B cell (primary cell): Measurements from ENCODE around the gene ZNF586. TPM values are rescaled to one million over a fixed set of nuclear protein-coding genes. Genes with fewer than 3 reads are reported as not detected.

Experiments
- ATAC-seq: fragments of 200-7000 bp; cut with Tn5 transposase; one replicate; pipeline ENCODE4 v1.10.0; 2021; ENCODE audit warnings: low read depth, mild to moderate bottlenecking, moderate number of reproducible peaks, moderate library complexity
- CTCF ChIA-PET: fragments of 350-600 bp; sonication (Branson Sonifier 250); formaldehyde crosslinking; loops from one replicate; lab custom pipeline; 2021; ENCODE audit warnings: antibody characterized with exemption, inconsistent platforms; lab: Charles Lee
- POLR2A ChIA-PET: fragments of 350-600 bp; sonication (Branson Sonifier 250); formaldehyde crosslinking; loops from one replicate; lab custom pipeline; 2021; ENCODE audit warnings: antibody characterized with exemption; lab: Charles Lee
- DNase-seq: peaks from one replicate; pipeline ENCODE4 v3.0.0; 2013
- H2AFZ ChIP-seq: 2 replicates; pipeline ENCODE4 v1.6.1; 2012; ENCODE audit warnings: mild to moderate bottlenecking, low read depth, low read length; ENCODE audit not compliant: insufficient read depth, poor library complexity, severe bottlenecking
- H3K27ac ChIP-seq, 2 donors: 1 replicate in 1 of 2; 2 replicates in 1 of 2; pipeline ENCODE4 v1.5.1; 2012 to 2013; ENCODE audit warnings: low read length in 2 of 2, mild to moderate bottlenecking in 2 of 2, moderate library complexity in 1 of 2
- H3K27me3 ChIP-seq, 4 experiments: fragments of 200-600 bp in 1 of 4; sonication (generic) in 1 of 4; replicated peaks in 1 of 4; 1 replicate in 2 of 4; 2 replicates in 2 of 4; pipeline versions ENCODE4 v1.6.1 to v1.7.0; 2013 to 2016; ENCODE audit warnings: low read length in 3 of 4, mild to moderate bottlenecking in 2 of 4, mixed read lengths in 1 of 4, moderate library complexity in 1 of 4; ENCODE audit not compliant: insufficient read depth in 4 of 4, control insufficient read depth in 3 of 4; ENCODE audit errors: control extremely low read depth in 1 of 4
- H3K36me3 ChIP-seq, 2 experiments: replicated peaks in 1 of 2; 1 replicate in 1 of 2; 2 replicates in 1 of 2; pipeline versions ENCODE4 v1.6.1 to v1.7.1; 2013; ENCODE audit warnings: low read length in 1 of 2; ENCODE audit not compliant: insufficient read depth in 2 of 2, control insufficient read depth in 1 of 2; ENCODE audit errors: control extremely low read depth in 1 of 2, extremely low read depth in 1 of 2
- H3K4me1 ChIP-seq, 2 donors: fragments of 200-600 bp in 1 of 2; sonication (generic) in 1 of 2; 1 replicate in 1 of 2; 2 replicates in 1 of 2; pipeline versions ENCODE4 v1.5.1 to v1.6.1; 2013 to 2017; ENCODE audit warnings: low read length in 2 of 2; ENCODE audit not compliant: control insufficient read depth in 2 of 2, insufficient read depth in 2 of 2
- H3K4me2 ChIP-seq: replicated peaks from 2 replicates; pipeline ENCODE3; 2012; ENCODE audit warnings: mild to moderate bottlenecking, low read depth, low read length; ENCODE audit not compliant: poor library complexity, severe bottlenecking
- H3K4me3 ChIP-seq, 5 experiments: fragments of 200-600 bp in 1 of 5; sonication (generic) in 1 of 5; 1 replicate in 3 of 5; 2 replicates in 2 of 5; pipeline versions ENCODE4 v1.5.1 to v1.7.0; 2011 to 2016; ENCODE audit warnings: low read length in 4 of 5, mild to moderate bottlenecking in 4 of 5, low read depth in 2 of 5, control low read depth in 1 of 5, moderate library complexity in 1 of 5; ENCODE audit not compliant: insufficient read depth in 1 of 5; ENCODE audit errors: control extremely low read depth in 1 of 5, extremely low read depth in 1 of 5
- H3K79me2 ChIP-seq: fragments of 200-600 bp; sonication (generic); one replicate; pipeline ENCODE4 v1.6.0; 2016; ENCODE audit warnings: low read length; ENCODE audit not compliant: control insufficient read depth, insufficient read depth
- H3K9ac ChIP-seq: fragments of 200-600 bp; sonication (generic); 2 replicates; pipeline ENCODE4 v1.6.1; 2017; ENCODE audit warnings: mild to moderate bottlenecking, low read length, moderate library complexity
- H3K9me3 ChIP-seq, 3 donors: one replicate each; pipeline versions ENCODE4 v1.6.1 to v1.7.1; 2013; ENCODE audit warnings: low read length in 2 of 3; ENCODE audit not compliant: control insufficient read depth in 2 of 3, insufficient read depth in 1 of 3; ENCODE audit errors: control extremely low read depth in 1 of 3
- H4K20me1 ChIP-seq: 2 replicates; pipeline ENCODE4 v1.6.0; 2012; ENCODE audit warnings: mild to moderate bottlenecking, low read length; ENCODE audit not compliant: insufficient read depth, control insufficient read depth, poor library complexity, severe bottlenecking
- H3K27ac Mint-ChIP-seq: one replicate; pipeline ENCODE4 v1.8.0; 2021; ENCODE audit warnings: mixed read lengths
- H3K27me3 Mint-ChIP-seq: one replicate; pipeline ENCODE4 v1.8.0; 2021; ENCODE audit warnings: mixed read lengths
- H3K4me1 Mint-ChIP-seq: one replicate; pipeline ENCODE4 v1.8.0; 2021; ENCODE audit warnings: mixed read lengths
- H3K4me3 Mint-ChIP-seq: one replicate; pipeline ENCODE4 v1.8.0; 2021; ENCODE audit warnings: mixed read lengths
- H3K9me3 Mint-ChIP-seq: one replicate; pipeline ENCODE4 v1.8.0; 2022; ENCODE audit warnings: mixed read lengths; ENCODE audit not compliant: insufficient read depth
- WGBS: methylation state at CpG from one replicate; pipeline ENCODE4 v1.1.5; 2013; ENCODE audit warnings: missing lambda C conversion rate; ENCODE audit not compliant: insufficient coverage; 5-methylcytosine and 5-hydroxymethylcytosine counted together
- intact Hi-C: fragments of 100-400 bp; cut with micrococcal nuclease; formaldehyde crosslinking; loops from one replicate; pipeline ENCODE4 v1.10.0; 2022
- polyA plus RNA-seq: library from polyadenylated mRNA; depleted of rRNA; stranded (reverse); fragments of >200 nt; gene quantifications from 2 replicates; pipeline ENCODE4 v1.2.3, GENCODE V29; 2012
- total RNA-seq, 2 donors: library from RNA; stranded (reverse); fragments of 120-200 nt in 1 of 2; gene quantifications; 1 replicate in 1 of 2; 2 replicates in 1 of 2; pipeline versions ENCODE4 v1.2.3 to v1.2.4, GENCODE V29; 2013 to 2022
- TF ChIP-seq, protein P1 (sequence below): fragments of 200-600 bp; IDR thresholded peaks from one replicate; pipeline ENCODE4 v1.8.0; 2022; ENCODE audit warnings: antibody characterized with exemption, mild to moderate bottlenecking

The ZNF586 gene
- total and polyA plus RNA-seq, 2 donors (not counting 1 experiment from before 2014, with no cell fraction given) = 18.0 to 48.0 TPM

GRCh38 chr19:57746580-57747471 is 22.6 kb upstream of the ZNF586 start, which contains the start of gene ZNF776:
ZNF776 (plus strand) TSS chr19:57746815; CDS start chr19:57747059, 244 bp downstream.
- peaks cover 4 to 33% of the 10 kb centered on the region in 2 experiments for H3K36me3 ChIP-seq
- Mint-ChIP-seq H3K9me3 (peaks cover 9% of the 10 kb centered on the region), H3K27ac (peak within 1 kb of the TSS; percentile 88), H3K4me3 (peak within 1 kb of the TSS; percentile 91), H3K27me3 (no peaks in the 10 kb centered on the region), H3K4me1 (peaks cover 39% of the 10 kb centered on the region)
- POLR2A ChIA-PET = interaction anchor here (0.6 to 2.0 kb wide), 6 partner anchors 9 to 647 kb away, joined by 3 to 15 read pairs (median 6); partner anchors contain the start of genes ZNF154 and ZNF671
- peaks cover 15 to 19% of the 10 kb centered on the region in 2 donors for H3K4me1 ChIP-seq
- H3K4me3 ChIP-seq = peak within 1 kb of the TSS; percentile 66 to 92 (median 74)
- peak within 1 kb of the TSS; percentile 75 to 84 for H3K27ac ChIP-seq
- peak within 1 kb of the TSS; percentile 91 for H3K9ac ChIP-seq
- DNase-seq (peak; percentile 91), ATAC-seq (peak; percentile 97)
- no peaks in the 10 kb centered on the region for H4K20me1 ChIP-seq
- peak within 1 kb of the TSS; percentile 89 for H2AFZ ChIP-seq
- peaks cover 0 to 14% (median 6%) of the 10 kb centered on the region in 3 donors for H3K9me3 ChIP-seq
- WGBS = 1% methylated on average over 51 of the region's 51 CpGs
- no peaks in the 10 kb centered on the region for H3K27me3 ChIP-seq
- TF ChIP-seq, protein P1, sequence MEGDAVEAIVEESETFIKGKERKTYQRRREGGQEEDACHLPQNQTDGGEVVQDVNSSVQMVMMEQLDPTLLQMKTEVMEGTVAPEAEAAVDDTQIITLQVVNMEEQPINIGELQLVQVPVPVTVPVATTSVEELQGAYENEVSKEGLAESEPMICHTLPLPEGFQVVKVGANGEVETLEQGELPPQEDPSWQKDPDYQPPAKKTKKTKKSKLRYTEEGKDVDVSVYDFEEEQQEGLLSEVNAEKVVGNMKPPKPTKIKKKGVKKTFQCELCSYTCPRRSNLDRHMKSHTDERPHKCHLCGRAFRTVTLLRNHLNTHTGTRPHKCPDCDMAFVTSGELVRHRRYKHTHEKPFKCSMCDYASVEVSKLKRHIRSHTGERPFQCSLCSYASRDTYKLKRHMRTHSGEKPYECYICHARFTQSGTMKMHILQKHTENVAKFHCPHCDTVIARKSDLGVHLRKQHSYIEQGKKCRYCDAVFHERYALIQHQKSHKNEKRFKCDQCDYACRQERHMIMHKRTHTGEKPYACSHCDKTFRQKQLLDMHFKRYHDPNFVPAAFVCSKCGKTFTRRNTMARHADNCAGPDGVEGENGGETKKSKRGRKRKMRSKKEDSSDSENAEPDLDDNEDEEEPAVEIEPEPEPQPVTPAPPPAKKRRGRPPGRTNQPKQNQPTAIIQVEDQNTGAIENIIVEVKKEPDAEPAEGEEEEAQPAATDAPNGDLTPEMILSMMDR = no peak
- peak within 1 kb of the TSS; percentile 89 for H3K4me2 ChIP-seq
- intact Hi-C loops = loop anchor here (1.0 to 10.0 kb wide), 10 partner anchors 20 to 200 kb away; partner anchors contain the start of genes ZNF211, ZNF256, ZNF416 and ZNF530
- peaks cover 50% of the 10 kb centered on the region for H3K79me2 ChIP-seq
- CTCF ChIA-PET = interaction anchor here (0.6 to 1.7 kb wide), 4 partner anchors 19 to 168 kb away, joined by 3 to 8 read pairs (median 6); partner anchors contain the start of genes ZNF586 and ZNF671
